ENCODE results near the gene ITFG1. TPM values are rescaled to one million over a fixed set of nuclear protein-coding genes. Genes with fewer than 3 reads are reported as not detected.

ITFG1 gene
- polyA plus RNA-seq, 1 donor: 56.4 TPM

DNA sequence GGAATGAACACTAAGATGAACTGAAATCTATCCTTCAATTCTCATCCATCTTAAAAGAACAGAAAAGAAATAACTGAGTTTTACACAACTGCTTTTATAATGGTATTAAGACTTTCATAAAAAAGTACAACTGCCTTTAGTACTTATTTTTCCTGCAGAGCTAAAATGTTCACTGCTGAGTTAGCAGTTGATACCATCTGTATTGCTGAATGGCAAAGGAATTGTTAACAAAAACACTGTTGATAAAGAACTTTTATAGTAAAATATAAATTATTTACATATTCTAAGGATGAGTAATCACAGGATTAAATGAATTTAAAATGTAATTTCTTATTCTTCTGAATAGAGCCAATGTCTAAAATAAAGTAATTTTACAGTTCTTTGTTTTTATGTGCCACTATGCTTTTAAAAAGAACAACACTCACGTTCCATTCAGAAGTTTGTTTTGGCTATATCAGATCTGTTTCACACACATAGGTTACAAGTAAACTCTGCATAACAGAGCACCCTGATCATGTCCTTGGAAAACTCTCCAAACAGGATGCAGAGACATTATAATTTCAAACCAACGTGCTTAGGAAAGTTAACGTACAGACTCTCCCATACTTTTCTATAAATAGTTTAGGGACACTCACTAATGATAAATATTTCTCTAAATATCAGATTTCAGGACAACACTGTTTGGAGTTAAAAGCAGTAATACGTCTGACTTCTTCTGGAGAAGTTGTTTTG lies 151.1 kb downstream of the ITFG1 start:
- H3K27me3 ChIP-seq (ENCODE audit: control insufficient read depth, insufficient read depth, low read length): no peaks in the 10 kb centered on the region
- H3K27ac ChIP-seq (ENCODE audit: low read length): no peak overlapping the region
- 100% methylated on average over 1 of the region's 4 CpGs for WGBS (ENCODE audit: insufficient coverage, low lambda C conversion rate)
- no peaks in the 10 kb centered on the region for H3K9me3 ChIP-seq (ENCODE audit: control insufficient read depth, low read depth, low read length)
- H3K4me3 ChIP-seq (ENCODE audit: low read length): no peak overlapping the region
- DNase-seq: no peak
- peaks cover 7% of the 10 kb centered on the region for H3K36me3 ChIP-seq (ENCODE audit: control insufficient read depth, insufficient read depth, low read length)
- no peaks in the 10 kb centered on the region for H3K4me1 ChIP-seq (ENCODE audit: control insufficient read depth, insufficient read depth, low read length)

DNA sequence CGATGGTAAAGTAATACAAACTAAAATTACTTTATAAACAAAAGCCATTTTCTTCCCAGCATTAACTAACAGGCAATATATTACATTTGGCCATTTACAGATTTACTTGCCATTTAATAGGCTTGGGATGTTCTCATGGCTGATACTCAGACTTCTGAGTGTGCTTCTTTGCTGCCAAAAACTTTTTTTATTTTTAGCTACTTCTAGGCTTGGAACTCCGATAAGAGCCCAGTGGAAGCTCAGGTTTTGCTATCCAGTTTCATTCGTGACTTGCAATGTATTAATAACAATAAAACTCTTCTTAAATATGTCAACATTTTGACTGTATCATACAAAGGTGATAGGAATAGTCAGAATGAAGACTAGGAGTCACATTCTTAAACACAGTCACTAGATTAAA lies 152.3 kb downstream of the ITFG1 start:
- H3K4me1 ChIP-seq (ENCODE audit: control insufficient read depth, insufficient read depth, low read length): no peaks in the 10 kb centered on the region
- H3K36me3 ChIP-seq (ENCODE audit: control insufficient read depth, insufficient read depth, low read length): peaks cover 7% of the 10 kb centered on the region
- no CpG with 5 or more reads among the region's 3 CpGs for WGBS (ENCODE audit: insufficient coverage, low lambda C conversion rate)
- DNase-seq: no peak
- no peaks in the 10 kb centered on the region for H3K27me3 ChIP-seq (ENCODE audit: control insufficient read depth, insufficient read depth, low read length)
- no peaks in the 10 kb centered on the region for H3K9me3 ChIP-seq (ENCODE audit: control insufficient read depth, low read depth, low read length)
- no peak overlapping the region for H3K27ac ChIP-seq (ENCODE audit: low read length)
- H3K4me3 ChIP-seq (ENCODE audit: low read length): no peak overlapping the region

DNA sequence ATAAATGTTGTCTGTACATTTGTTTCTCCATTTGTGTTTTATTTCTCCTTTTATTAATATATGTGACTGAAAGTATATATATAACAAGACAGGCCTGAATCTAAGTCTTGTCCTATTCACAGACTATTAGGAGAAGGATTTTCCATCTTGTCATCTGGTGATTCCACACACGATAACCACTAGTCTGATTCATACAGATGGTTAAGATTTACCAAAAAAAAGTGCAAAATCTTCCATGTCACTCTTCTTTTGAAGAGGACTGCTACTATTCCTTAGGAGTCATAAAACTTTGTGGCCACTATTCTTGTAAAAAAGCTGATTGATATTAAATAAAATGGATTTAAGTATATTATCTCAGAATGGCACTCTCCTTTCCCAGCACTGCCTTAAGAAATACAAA lies 156.3 kb downstream of the ITFG1 start:
- WGBS (ENCODE audit: insufficient coverage, low lambda C conversion rate): no CpG with 5 or more reads among the region's 1 CpG
- H3K36me3 ChIP-seq (ENCODE audit: control insufficient read depth, insufficient read depth, low read length): peaks cover 11% of the 10 kb centered on the region
- no peak overlapping the region for H3K27ac ChIP-seq (ENCODE audit: low read length)
- peaks cover 2% of the 10 kb centered on the region for H3K9me3 ChIP-seq (ENCODE audit: control insufficient read depth, low read depth, low read length)
- no peak overlapping the region for H3K4me3 ChIP-seq (ENCODE audit: low read length)
- no peaks in the 10 kb centered on the region for H3K4me1 ChIP-seq (ENCODE audit: control insufficient read depth, insufficient read depth, low read length)
- DNase-seq: no peak
- H3K27me3 ChIP-seq (ENCODE audit: control insufficient read depth, insufficient read depth, low read length): no peaks in the 10 kb centered on the region

DNA sequence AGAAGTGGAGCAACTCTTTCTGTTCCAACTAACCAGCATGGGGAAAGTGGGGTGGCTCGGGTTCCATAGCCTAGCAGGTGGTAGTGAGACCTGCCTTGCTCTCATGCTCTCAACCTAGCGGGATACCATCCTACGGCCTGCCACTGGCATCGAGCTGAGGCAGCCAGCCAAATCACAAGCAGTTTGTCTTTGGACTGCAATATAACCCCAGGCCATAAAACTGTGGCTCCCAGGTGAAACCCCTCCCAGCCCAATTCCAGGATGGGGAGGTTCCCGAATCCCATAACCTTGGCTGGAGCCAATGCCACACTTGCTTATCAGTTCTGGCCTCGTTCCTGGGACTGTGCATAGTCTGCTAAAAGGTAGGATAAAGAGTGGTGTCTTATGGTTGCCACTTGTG lies 161.3 kb downstream of the ITFG1 start:
- WGBS (ENCODE audit: insufficient coverage, low lambda C conversion rate): no CpG with 5 or more reads among the region's 6 CpGs
- H3K9me3 ChIP-seq (ENCODE audit: control insufficient read depth, low read depth, low read length): peaks cover 4% of the 10 kb centered on the region
- H3K36me3 ChIP-seq (ENCODE audit: control insufficient read depth, insufficient read depth, low read length): peaks cover 19% of the 10 kb centered on the region
- H3K4me1 ChIP-seq (ENCODE audit: control insufficient read depth, insufficient read depth, low read length): no peaks in the 10 kb centered on the region
- no peak overlapping the region for H3K4me3 ChIP-seq (ENCODE audit: low read length)
- no peak for DNase-seq
- H3K27ac ChIP-seq (ENCODE audit: low read length): no peak overlapping the region
- H3K27me3 ChIP-seq (ENCODE audit: control insufficient read depth, insufficient read depth, low read length): no peaks in the 10 kb centered on the region

DNA sequence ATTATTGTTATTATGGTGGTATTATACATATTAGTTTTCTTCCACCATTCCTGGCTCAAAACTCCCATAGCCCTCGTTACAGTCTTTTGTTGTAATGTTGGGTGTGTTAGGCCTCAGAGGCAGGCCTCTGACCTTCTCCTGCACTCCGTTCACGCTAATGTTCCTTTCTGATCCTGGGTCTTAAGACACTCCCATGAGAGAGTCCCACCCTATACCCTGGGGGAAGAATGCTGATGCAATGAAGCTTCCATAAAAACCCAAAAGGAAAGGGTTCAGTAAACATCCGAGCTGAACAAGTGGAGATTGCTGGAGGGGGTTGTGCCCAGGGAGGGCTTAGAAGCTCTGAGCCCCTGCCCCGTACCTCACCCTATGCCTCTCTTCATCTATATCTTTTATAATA lies 175.9 kb downstream of the ITFG1 start:
- Histone ChIP-seq H3K9me3 (ENCODE audit: control insufficient read depth, low read depth, low read length) (no peaks in the 10 kb centered on the region), H3K4me1 (ENCODE audit: control insufficient read depth, insufficient read depth, low read length) (no peaks in the 10 kb centered on the region), H3K36me3 (ENCODE audit: control insufficient read depth, insufficient read depth, low read length) (no peaks in the 10 kb centered on the region), H3K27me3 (ENCODE audit: control insufficient read depth, insufficient read depth, low read length) (no peaks in the 10 kb centered on the region), H3K4me3 (ENCODE audit: low read length) (no peak overlapping the region), H3K27ac (ENCODE audit: low read length) (no peak overlapping the region)
- no peak for DNase-seq
- WGBS (ENCODE audit: insufficient coverage, low lambda C conversion rate): no CpG with 5 or more reads among the region's 5 CpGs

- no CpG with 5 or more reads among the region's 5 CpGs for WGBS (ENCODE audit: insufficient coverage, low lambda C conversion rate)
- Histone ChIP-seq H3K4me3 (ENCODE audit: low read length) (no peak overlapping the region), H3K27me3 (ENCODE audit: control insufficient read depth, insufficient read depth, low read length) (no peaks in the 10 kb centered on the region), H3K9me3 (ENCODE audit: control insufficient read depth, low read depth, low read length) (no peaks in the 10 kb centered on the region), H3K36me3 (ENCODE audit: control insufficient read depth, insufficient read depth, low read length) (no peaks in the 10 kb centered on the region), H3K27ac (ENCODE audit: low read length) (no peak overlapping the region), H3K4me1 (ENCODE audit: control insufficient read depth, insufficient read depth, low read length) (no peaks in the 10 kb centered on the region)
- DNase-seq: no peak
These were observed 182.4 kb downstream of the ITFG1 start for GRCh38 chr16:47278306-47278970.

DNA sequence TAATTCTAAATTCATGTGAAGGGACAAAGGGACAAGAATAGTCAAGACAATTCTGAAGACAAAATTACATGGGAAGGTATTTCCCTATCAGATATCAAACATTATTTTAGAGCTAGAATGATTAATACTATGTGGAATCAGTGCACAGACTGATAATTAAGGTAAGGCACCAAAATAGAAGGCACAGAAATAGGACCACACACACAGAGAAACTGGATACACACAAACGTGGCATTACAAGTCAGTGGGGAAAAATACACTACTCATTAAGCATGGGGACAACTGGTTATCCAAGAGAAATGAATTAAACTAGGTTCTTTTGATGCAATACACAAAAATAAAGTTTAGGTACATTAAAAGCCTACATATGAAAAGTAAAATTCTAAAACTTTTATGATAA lies 184.3 kb downstream of the ITFG1 start:
- WGBS (ENCODE audit: insufficient coverage, low lambda C conversion rate): 80% methylated on average over 1 of the region's 1 CpG
- DNase-seq: no peak
- Histone ChIP-seq H3K36me3 (ENCODE audit: control insufficient read depth, insufficient read depth, low read length) (no peaks in the 10 kb centered on the region), H3K4me3 (ENCODE audit: low read length) (no peak overlapping the region), H3K9me3 (ENCODE audit: control insufficient read depth, low read depth, low read length) (no peaks in the 10 kb centered on the region), H3K27ac (ENCODE audit: low read length) (no peak overlapping the region), H3K27me3 (ENCODE audit: control insufficient read depth, insufficient read depth, low read length) (no peaks in the 10 kb centered on the region), H3K4me1 (ENCODE audit: control insufficient read depth, insufficient read depth, low read length) (no peaks in the 10 kb centered on the region)

DNA sequence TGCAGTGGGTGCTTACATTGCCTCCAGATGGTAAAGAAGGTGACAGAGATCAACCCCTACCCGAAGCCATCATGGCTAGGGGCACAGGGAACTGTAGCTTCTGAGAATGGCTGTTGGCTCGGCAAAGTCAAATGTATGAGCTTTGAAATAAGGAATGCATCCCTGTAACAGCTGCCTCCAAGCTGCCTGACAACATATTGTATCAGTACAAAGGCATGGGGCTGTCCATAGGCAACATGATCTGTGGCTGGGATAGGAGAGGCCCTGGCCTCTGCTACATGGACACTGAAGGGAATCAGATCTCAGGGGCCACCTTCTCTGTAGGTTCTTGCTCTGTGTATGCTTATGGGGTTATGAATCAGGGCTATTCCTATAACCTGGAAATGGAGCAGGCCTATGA lies 197.9 kb downstream of the ITFG1 start:
- no CpG with 5 or more reads among the region's 2 CpGs for WGBS (ENCODE audit: insufficient coverage, low lambda C conversion rate)
- Histone ChIP-seq H3K27me3 (ENCODE audit: control insufficient read depth, insufficient read depth, low read length) (no peaks in the 10 kb centered on the region), H3K36me3 (ENCODE audit: control insufficient read depth, insufficient read depth, low read length) (peaks cover 6% of the 10 kb centered on the region), H3K9me3 (ENCODE audit: control insufficient read depth, low read depth, low read length) (no peaks in the 10 kb centered on the region), H3K4me3 (ENCODE audit: low read length) (no peak overlapping the region), H3K27ac (ENCODE audit: low read length) (no peak overlapping the region), H3K4me1 (ENCODE audit: control insufficient read depth, insufficient read depth, low read length) (no peaks in the 10 kb centered on the region)
- no peak for DNase-seq

- DNase-seq: no peak
- Histone ChIP-seq H3K4me1 (ENCODE audit: control insufficient read depth, insufficient read depth, low read length) (no peaks in the 10 kb centered on the region), H3K27ac (ENCODE audit: low read length) (no peak overlapping the region), H3K27me3 (ENCODE audit: control insufficient read depth, insufficient read depth, low read length) (no peaks in the 10 kb centered on the region), H3K4me3 (ENCODE audit: low read length) (no peak overlapping the region), H3K36me3 (ENCODE audit: control insufficient read depth, insufficient read depth, low read length) (peaks cover 13% of the 10 kb centered on the region), H3K9me3 (ENCODE audit: control insufficient read depth, low read depth, low read length) (no peaks in the 10 kb centered on the region)
- WGBS (ENCODE audit: insufficient coverage, low lambda C conversion rate): 80% methylated on average over 5 of the region's 11 CpGs
These were observed 200.4 kb downstream of the ITFG1 start for GRCh38 chr16:47260503-47260902.

DNA sequence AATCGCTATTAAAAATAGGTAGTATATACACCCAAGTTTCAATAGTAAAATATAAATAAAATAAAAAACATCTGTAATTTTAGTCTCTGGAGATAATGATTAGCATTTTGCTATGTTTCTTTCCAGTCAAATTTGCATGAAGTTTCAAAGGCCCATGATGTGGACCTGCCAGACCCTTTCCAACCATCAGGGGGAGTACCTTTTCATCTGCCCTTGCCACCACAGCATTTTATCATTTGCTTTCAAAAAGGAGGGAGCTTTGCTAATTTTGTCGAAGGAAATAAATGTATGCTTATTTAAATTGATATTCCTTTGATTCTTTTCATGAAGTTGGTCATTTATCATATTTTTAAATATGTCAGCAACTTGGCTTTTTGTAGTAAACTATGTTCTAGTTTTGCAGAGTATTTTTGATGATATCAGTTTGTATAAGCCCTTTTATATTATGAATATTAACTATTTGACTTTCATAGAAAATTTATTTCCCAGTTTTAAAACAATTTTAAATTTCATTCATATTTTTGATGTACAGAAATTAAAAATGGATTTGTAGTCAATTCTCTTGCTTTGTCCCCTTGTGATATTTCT lies 201.9 kb downstream of the ITFG1 start:
- Histone ChIP-seq H3K27ac (ENCODE audit: low read length) (no peak overlapping the region), H3K4me3 (ENCODE audit: low read length) (no peak overlapping the region), H3K4me1 (ENCODE audit: control insufficient read depth, insufficient read depth, low read length) (no peaks in the 10 kb centered on the region), H3K9me3 (ENCODE audit: control insufficient read depth, low read depth, low read length) (no peaks in the 10 kb centered on the region), H3K36me3 (ENCODE audit: control insufficient read depth, insufficient read depth, low read length) (peaks cover 17% of the 10 kb centered on the region), H3K27me3 (ENCODE audit: control insufficient read depth, insufficient read depth, low read length) (no peaks in the 10 kb centered on the region)
- 88% methylated on average over 1 of the region's 2 CpGs for WGBS (ENCODE audit: insufficient coverage, low lambda C conversion rate)
- no peak for DNase-seq

Measured in large intestine (tissue), 3 donors.